ENCODE data around the gene UBD.

DNA sequence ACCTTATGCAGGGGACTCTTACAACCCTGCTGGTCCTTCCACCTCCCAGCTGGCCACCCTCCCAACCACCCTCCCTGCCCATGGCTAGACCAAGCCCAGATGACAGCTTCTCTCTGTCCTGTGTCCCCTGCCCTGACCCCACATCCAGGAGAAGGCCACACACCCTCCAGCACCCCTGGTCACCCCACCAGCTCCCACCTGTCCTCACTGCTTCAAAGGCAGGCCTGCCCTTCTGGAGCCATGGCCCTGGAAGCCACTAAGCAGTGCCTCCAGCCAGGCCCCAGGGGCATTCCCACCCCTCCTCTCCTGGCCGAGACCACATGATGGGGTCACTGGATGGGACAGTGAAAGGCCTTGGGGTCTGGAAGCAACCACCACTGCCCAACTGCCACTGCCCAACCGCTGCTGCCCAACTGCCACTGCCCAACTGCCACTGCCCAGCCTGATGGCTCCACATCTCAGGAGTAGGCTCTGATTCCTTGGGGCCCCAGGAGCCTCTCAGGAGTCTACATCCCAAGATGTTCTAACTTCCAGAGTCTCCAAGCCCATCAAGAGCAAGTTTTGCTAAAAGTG is 30.5 kb downstream of the UBD start:
- TF ChIP-seq, protein P1, sequence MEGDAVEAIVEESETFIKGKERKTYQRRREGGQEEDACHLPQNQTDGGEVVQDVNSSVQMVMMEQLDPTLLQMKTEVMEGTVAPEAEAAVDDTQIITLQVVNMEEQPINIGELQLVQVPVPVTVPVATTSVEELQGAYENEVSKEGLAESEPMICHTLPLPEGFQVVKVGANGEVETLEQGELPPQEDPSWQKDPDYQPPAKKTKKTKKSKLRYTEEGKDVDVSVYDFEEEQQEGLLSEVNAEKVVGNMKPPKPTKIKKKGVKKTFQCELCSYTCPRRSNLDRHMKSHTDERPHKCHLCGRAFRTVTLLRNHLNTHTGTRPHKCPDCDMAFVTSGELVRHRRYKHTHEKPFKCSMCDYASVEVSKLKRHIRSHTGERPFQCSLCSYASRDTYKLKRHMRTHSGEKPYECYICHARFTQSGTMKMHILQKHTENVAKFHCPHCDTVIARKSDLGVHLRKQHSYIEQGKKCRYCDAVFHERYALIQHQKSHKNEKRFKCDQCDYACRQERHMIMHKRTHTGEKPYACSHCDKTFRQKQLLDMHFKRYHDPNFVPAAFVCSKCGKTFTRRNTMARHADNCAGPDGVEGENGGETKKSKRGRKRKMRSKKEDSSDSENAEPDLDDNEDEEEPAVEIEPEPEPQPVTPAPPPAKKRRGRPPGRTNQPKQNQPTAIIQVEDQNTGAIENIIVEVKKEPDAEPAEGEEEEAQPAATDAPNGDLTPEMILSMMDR (IDR thresholded peaks at IDR 0.05): no peak
- TF ChIP-seq POLR2A (IDR thresholded peaks at IDR 0.05): no peak
